EL (cell line): ENCODE results near the gene MYZAP.

ENCODE experiments used
- DNase-seq: peaks from one replicate; pipeline ENCODE4 v3.0.0-alpha.2; 2016

Gene MYZAP, protein sequence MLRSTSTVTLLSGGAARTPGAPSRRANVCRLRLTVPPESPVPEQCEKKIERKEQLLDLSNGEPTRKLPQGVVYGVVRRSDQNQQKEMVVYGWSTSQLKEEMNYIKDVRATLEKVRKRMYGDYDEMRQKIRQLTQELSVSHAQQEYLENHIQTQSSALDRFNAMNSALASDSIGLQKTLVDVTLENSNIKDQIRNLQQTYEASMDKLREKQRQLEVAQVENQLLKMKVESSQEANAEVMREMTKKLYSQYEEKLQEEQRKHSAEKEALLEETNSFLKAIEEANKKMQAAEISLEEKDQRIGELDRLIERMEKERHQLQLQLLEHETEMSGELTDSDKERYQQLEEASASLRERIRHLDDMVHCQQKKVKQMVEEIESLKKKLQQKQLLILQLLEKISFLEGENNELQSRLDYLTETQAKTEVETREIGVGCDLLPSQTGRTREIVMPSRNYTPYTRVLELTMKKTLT

DNA sequence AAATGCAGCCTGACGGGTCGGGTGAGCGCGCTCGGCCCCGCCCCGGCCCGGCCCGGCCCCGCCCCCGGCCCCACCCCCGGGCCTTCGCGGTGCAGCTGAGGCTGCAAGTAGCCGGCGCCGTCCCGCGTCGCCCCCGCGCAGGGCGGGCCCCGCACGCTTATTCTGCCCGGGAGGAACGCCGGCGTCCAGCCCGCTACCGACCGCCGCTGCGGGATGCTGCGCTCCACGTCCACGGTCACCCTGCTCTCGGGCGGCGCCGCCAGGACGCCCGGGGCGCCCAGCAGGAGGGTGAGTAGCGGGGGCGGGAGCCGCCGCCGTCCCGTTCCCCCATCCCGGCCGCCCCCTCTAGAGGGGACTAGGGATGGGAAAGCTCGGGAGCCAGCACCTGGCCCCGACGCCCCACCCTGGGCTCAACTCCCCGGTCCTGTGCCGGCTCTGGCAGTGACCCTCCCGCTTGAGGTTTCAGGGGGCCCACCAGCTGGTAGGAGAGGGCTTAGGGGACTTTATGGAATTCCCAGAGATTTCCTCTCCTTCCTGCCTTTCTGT, at the start of gene MYZAP:
Gene MYZAP (plus strand): TSS at position 83 of the 546 bp plus-strand sequence. CDS start 131 bp downstream, at position 214.
- peak; percentile 41 for DNase-seq

DNA sequence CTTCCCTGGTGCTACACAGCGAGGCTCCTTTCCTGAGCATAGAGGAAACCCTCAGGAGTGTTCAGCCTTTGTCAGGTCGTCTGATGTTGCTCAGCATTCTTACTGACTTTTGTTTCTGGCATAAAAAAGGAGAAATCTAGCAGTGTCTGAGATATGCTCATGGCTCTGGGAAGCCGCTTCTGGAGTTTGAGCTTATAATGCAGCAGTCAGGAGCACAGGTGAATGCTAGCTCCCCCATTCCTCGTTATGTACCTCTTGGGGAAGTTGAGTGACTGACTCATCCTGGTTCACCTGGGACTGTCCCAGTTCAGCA, 49.2 kb upstream of the MYZAP start:
- no peak for DNase-seq

DNA sequence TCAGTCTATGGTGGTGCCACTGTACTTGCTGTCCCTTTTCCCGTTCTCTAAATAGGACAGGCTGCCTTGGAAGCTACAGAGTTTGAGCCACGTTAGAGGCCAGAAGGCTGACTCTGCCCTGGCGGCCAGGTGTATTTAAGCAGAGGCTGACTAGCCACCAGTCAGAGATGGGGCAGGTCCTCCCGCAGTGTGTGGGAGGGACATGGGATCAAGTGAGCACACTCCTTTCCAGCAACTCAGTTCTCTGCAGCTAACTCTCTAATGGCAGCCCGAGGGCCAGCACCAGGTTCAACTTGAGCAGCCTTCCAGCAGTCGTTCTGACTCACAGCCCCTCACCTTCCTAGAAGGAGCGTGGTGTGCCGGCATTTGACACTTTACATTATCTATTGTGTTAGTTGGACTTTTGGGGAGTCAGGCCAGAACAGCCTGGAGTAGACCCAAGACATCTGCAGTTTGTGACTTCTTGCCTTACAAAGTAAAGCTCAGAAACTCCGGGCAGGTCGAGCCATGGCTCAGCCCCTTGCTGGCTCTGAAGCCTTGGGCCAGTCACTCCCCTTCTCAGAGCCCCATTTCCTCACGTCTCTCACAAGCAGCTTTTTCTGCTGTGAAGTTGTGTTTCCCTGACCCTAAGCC, 46.7 kb upstream of the MYZAP start:
- DNase-seq, result no peak

DNA sequence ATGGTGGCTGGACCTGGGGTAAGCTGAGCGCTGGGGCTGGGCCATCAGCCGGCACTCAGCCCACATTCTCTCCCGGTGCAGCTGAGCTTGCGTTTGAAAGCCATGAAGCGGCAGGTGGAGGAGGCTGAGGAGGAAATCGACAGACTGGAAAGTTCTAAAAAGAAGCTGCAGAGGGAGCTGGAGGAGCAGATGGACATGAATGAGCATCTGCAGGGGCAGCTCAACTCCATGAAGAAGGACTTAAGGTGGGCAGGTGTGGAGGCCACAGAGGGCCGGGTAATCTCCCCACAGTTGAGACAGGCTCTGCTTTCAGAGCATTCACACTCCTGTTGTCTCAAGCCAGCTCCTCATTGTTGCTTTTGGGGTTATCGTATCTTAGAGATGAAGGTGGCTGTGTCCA, 45.7 kb upstream of the MYZAP start:
- no peak for DNase-seq

DNA sequence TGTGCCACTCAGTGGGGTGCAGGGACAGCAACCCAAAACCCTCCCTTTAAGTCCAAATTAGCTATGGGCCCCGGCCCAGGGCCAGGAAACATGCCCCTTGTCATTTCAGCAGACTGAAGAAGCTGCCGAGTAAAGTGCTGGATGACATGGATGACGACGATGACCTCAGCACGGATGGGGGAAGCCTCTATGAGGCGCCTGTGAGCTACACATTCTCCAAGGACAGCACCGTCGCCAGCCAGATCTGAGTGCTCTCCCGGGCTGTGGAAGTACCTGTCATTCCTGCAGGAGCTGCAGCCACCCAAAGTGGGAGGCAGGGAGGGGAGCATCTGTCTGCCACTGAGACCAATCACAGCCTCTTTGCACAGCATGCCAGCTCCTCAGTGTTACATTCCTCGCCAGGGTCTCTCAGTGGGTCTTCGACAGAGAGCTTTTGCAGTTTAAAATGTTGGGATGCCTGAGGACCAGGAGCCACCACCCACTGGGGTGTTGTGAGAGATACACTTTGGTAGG, 44.4 kb upstream of the MYZAP start:
- DNase-seq, result no peak

DNA sequence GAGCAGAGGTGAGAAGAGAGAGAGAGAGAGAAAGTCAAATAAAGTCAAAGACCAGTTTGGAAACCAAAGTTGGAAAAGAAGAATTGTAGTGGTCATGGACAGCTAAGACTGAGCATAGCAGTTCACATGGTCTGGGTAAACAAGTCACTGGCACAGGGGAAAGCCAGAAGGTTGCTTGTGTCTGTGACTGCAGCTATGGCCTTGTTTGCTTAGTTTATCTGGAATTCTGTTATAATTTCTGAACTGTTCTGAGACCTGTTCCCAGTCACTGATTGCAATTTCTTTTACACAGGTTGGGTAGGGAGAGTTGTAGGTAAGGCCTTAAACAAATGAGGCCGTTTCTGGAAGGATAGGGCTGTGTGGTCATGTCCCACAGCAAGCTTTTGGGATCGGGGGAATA, 43.4 kb upstream of the MYZAP start:
- no peak for DNase-seq

DNA sequence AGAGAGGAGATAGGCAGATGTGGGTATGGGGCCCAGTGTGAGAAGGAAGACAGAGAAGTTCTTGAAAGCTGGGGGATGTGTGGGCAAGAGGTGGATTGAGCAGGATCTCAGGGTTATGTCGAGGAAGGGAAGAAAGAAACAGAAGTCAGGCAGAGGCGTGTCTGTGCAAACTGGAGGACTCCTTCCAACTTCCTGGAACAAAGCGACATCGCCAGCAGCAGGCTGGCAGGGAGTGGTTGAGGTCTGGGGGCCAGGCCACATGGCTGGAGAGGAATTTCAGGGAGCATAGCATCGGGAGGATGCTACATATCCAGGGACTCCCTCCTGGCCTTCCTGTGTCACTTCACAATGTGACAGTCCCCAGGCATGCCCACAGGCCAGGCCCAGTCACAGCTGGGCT, 42.9 kb upstream of the MYZAP start:
- no peak for DNase-seq

DNA sequence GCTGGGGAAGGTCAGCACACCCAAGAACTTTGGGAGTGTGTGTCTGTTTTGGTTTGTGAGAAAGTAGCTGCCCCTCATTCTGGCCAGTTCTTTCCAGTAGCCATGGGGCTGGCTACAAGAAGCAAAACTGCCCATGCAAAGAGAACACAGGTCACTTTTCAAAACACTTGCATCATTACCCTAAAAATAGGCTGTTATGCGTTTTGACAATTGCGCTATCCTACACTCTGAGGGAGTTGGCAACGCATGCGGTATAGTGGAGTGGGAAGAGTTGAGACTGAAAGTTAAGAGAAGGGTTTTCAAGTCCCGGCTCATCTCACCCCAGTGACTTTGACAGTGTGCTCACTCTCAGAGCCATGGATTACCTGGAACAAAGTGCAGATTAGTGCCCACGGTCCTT, 41.8 kb upstream of the MYZAP start:
- DNase-seq, result no peak

DNA sequence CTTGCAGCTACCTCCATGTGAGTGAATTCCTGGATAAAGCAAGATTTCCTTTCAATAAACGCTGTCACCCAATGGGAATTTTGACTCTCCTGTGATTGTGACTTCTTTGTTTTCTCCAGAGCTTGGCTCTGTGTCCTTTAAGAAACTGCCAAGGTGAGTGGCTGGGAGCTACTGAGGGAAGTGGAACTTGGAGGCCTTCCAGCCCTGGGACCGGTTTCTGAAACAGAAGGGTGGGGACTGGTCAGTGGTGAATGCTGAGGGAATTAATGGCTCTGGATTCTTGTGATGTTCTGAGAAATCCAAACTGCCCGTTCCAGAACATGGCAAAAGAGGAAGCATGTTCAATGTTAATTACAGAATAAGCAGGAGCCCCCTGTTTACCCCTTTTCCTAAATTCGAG, 41.1 kb upstream of the MYZAP start:
- DNase-seq, result no peak

DNA sequence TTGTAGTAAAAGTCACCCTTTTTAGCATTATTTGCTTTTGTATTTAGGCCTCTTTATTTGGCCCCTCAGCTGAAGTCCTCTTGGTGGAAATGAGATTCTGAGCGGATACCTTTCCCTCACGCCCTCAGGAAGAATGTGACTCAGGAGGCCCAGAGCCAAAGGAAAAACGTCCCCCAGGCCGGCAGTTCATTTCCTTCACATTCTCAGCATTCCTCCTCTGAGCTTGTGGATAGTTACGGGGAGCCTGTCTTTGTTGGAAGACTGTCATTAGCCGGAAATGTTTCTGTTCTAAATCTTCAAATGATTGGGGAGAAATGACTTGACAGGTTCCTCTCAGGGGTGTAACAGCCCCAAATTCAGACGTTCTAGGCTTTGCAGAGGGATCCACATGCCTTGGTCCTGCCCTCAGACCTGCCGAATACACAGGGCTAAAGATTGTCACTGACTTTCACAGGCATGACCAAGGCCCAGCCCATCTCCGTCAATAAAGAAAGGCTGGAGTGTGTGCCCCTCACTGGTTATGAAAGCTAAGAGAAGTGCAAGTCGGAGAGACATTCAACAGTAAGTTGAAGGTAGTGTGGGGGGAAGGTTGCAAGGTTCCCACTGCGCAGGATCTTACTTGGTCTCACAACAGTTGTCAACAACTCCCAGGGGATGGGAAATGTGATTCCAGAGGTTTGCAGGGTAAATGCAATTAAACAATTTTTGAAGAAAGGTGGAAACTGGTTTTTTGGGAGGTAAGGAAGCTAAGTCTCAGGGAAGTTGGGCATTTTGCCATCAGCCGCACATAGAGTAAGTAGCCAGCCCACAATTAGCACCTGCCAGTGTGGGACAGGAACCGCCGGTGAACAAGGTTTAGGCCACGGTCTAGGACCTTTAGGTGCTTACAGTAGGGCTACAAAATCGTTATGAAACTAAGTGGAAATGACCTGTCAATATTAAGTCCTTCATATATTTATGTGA, 39.7 kb upstream of the MYZAP start:
- peak; percentile 94 for DNase-seq

DNA sequence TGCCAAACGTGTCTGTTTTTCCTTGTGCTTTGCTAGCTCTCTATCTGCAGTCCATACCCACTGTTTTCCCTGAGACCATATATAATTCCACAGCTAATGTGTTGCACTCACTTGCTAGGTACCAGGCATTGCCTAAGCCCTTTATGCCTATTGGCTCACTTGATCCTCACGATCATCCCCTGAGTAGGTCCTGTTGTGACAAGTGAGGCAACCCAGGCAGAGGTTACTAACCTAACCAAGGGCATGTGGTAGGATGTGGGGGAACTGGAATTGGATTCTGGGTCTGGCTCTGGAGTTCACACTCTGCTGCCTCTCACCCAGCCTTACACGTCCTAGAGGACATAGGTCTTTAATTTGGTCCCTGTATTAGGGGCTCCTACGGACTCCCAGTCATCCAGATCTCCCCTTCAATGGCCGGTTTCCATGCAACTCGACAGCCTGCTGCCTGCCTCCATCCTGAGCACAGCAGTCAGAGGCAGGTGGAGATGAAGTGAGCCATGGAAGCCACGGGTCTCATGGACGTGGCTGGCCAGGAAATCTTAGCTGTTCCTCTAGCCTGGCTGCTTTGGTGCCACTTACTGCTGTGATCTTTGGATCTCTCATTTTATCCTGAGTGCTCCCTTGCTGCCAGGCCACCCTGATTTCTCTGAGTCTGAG, 38.9 kb upstream of the MYZAP start:
- DNase-seq, result no peak

DNA sequence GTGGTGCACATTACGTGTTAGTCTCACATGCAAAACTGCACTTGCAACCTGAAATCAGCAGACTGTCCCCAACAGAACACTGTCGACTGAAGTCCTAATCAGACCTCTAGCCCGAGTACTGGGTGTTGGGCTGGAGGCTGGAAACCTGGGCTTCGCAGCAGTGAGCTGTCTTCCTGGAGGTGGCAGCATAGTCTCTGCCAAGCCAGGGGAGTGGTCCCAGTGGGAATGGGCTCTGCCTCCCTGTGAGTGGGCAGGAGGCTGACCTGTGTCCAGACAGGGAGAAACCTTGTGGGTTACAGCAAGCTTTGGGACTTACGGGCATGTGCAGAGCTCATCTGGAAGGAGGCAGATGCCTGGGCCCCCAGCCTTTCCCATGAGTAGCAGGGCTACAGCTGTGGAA, 38.2 kb upstream of the MYZAP start:
- no peak for DNase-seq

DNA sequence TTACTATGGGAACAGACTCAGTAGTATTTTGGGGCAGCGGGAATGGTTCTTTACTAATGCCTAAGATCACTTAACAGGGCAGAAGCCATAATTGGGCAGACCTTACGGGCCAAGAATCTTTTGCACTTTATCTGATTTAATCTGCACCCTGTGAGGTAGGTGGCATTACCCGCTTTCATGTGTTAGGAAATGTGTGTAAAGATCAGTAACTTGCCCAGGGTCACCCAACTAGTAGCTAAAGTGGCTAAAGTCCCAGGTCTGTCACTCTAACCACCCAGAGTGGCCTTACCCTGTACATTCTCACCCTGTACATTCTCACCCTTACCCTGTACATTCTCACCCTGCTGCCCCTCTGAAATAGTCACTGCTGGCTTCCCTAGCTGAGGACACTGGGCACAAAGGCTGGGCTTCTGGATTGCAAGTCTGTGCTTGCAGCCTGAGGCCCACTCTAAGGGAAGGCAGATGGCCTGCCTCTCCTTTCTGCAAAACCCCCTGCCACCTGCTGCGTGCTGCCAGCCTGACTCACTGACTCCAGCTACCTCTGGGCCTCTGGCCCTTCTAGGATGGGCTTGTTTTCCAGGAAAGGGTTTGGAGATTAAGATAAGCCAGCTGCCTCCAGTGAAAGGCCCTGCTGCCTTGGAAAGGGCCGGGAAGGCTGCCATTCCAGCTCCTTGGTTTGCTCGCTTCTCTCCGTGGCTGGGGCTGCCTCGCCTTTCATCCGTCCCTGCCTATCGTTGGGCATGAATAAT, 37.5 kb upstream of the MYZAP start:
- no peak for DNase-seq

DNA sequence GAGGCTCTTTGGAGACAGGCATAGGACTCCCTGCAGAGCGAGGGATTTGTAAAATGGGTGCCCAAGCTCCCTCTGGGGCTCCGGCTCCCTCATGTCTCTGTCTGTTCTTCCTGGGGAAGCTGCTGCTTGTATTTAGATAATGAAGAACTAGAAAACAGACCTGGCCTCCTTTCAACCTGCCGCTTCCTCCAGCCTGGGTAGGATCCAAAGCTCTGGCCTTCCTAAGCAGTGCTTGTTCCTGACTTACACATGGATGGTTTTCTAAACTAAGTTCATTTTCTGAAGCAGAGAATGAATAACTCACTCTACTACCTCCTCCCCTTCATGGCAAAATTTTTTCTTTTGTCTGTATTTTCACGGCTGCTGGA, 36.9 kb upstream of the MYZAP start:
- no peak for DNase-seq

DNA sequence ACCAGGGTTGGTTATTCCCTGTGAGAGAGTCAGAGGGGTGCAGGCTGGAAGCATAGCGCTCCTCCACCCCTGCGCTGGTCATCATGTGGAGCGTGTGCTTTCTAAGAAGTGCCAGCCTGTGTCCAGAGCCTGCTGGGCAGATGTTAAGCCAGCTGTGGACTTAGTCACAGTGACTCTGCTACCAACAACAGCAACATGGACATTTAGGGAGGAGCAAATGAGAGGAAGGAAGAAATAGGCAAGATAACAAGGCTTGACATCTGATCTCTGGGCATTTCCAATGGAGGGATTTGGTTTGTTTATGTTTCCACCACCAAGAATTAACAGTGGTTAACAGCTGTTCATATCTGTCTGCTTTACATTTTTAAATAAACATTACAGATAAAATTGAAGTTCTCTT, 36.4 kb upstream of the MYZAP start:
- DNase-seq, result no peak

DNA sequence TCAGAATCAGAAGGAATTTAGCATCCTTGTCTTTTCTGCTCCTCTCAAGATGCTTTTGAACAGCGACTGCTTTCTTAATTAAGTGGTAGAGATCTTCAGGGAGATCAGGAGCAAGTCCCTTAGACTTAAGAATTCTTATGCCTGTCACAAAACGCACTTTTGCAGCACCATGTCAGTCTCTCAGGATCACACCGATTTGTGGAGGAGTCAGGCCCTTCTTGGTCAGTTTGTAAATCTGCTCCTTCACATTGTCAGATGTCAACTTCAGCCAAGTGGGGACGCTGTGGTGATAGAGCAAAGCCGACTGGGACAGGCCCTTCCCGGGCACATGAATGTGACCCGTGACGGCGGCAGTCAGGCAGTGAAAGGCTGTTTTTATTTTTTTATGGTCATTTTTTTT, 35.7 kb upstream of the MYZAP start:
- DNase-seq, result no peak

DNA sequence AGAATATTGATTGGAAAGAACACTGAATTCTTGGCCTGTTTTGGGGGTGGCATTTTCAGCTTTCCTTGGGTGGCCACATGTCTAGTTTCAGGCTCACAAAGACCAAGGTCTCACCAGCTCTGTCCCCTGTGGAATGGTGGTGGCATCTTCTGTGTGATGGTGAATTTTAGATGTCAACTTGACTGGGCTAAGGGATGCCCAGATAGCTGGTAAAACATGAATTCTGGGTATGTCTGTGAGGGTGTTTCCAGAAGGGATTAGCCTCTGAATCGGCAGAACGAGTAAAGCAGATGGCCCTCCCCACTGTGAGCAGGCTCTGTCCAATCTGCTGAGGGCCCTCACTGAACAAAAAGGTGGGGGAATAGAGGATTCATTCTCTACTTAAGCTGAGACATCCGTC, 34.4 kb upstream of the MYZAP start:
- no peak for DNase-seq

DNA sequence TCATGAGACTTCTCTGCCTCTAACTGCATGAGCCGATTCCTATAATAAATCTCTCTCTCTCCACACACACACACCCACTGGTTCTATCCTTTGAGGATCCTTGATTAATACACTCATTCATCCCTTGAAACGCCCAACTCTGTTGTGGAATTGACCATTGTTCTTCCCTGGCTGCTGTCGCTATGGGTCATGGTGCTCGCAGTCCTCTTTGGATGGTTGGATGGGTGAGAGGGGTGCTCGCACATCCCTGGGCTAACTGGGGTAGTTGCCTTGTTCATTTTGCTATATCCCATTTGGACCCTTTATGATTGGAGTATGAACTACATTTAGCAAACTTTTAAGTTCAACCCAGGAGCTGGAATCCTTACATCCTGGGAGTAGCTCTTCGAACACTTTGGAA, 33.9 kb upstream of the MYZAP start:
- no peak for DNase-seq

DNA sequence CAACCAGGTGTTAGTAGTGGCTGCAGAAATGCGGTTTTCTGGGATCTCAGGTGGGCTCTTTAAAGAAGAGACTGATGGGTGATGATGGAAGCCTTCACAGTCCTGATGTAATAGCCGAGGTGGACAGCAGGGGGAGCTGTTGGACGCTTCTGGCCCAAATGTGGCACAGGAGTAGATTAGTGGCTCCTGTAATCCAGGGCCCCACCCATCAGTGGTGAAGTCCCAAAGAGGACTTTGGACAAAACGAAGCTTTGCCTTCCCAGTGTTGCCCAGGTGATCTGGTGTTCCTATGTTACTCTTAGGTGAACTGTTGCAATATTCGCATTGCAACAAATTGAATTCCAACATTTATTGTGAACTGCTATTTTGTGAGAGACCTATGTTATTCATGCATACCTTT, 31.8 kb upstream of the MYZAP start:
- DNase-seq, result peak; percentile 54

DNA sequence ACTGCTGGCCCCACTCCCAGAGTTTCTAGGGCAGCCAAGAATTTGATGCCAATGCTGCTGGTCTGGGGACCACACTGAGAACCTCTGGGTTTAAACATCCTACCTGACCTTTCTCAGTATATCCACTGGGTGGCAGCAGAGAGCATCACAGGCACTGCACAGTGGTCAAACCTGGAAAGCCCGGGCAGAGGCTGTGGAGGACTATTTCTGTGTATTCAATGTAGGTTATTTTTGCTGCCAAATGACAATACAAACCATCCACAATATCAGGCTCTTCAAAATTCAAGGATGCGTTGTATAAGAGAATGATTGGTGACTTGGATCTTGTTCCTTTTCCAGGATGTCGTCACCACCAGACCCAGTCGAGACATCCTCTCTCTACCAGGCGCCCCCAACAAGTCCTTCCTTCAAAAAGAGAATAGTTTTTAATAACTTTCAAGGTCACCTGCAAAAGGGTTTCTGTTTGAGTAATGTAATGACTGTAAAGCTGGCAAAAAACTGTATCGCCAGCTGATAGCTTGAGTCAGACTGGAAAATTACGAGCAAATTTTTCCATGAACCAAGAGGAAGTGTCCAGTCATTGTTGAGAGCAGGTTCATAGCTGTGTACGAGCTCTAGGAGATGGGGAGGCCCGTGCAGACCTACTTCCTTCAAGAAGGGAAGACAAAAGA, 30.5 kb upstream of the MYZAP start:
- peak; percentile 79 for DNase-seq

DNA sequence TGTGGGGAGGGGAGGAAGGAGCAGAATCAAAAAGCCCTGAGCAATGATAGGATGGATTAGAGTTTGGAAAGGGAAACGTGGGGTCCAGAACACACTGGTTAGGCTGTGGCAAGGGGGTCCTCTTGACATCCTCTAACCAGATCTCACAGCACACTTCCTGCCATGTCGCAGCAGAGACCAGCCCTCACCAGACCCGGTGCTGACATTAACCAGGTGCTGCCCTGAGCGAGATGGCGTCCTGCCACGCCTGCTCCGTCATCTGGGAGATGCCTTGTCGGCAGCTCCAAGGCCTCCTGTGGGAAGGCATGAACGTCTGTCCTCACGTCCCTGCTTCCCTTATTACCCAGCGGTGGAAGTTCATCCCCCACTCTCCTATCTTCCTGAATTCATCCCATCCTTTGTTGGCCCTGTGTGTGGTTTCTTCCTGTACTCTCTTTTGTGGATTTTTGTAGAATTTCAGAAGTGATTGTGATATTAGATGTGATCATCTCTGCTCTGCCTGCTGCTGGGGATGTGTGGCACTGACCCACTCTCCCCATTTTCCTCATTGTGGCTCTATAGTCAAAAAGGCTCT, 29.4 kb upstream of the MYZAP start:
- DNase-seq, result no peak
